Lung microvascular endothelial cell (primary cell): ENCODE results near the gene OSBPL6. TPM values are rescaled to one million over a fixed set of nuclear protein-coding genes. Genes with fewer than 3 reads are reported as not detected.
"Not testable (repeated sequence)": the region's sequence is repeated elsewhere in the genome, so short reads cannot be mapped to it uniquely, and the experiment has no call there.

Source experiments
- DNase-seq, 2 donors: peaks; one replicate each; pipeline versions ENCODE4 v3.0.0 to v3.0.0-alpha.2; 2010; ENCODE audit warnings: low read depth in 2 of 2
- total RNA-seq: library from RNA; depleted of rRNA; stranded (reverse); fragments of >200 nt; gene quantifications from 2 replicates; pipeline ENCODE4 v1.2.1, GENCODE V29; 2014

Gene OSBPL6
- total RNA-seq, 1 donor from 2014 or later, result 4.0 TPM

GRCh38 chr2:178301649-178302238 is 107.4 kb downstream of the OSBPL6 start:
- DNase-seq, result no peak

DNA sequence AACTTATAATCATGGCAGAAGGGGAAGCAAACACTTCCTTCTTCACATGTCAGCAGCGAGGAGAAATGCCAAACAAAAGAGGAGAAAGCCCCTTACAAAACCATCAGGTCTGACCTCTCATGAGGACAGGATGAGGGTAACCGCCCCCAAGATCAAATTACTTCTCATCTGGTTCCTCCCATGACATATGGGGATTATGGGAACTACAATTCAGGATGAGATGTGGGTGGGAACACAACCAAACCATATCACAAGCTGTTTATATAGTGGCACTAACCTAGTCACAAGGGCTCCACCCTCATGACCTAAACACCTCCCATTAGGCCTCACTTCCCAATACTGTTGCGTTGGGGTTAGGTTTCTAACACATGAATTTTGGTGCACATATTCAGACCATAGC is 110.0 kb downstream of the OSBPL6 start:
- DNase-seq, result no peak

- DNase-seq, result peak; percentile 65 to 71
Observed at GRCh38 chr2:178306352-178307073, 112.2 kb downstream of the OSBPL6 start.

DNA sequence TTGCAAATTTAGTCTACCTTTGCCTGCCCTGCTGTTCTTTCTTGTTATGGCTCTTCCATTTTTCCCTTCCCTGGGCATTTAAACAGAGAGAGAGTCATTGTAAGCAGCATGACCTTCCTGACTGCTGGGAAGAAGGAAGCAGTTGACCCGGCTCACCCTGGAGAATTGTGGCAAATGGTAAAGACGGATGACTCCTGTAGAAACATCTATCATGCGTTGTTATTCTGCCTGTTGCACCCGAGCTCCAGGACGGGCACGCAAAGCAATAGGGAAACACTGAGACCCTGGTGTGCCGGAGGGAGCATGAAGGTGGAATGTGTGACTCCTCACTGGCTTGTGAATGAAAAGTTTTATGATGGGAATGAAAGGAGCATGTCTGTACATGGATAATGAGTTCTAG is 113.3 kb downstream of the OSBPL6 start:
- DNase-seq, result peak in 1 of 2 donors; percentile 9

GRCh38 chr2:178309541-178309940 is 115.2 kb downstream of the OSBPL6 start:
- DNase-seq, result peak; percentile 22 to 45

- no peak for DNase-seq
Observed at GRCh38 chr2:178315078-178315477, 120.8 kb downstream of the OSBPL6 start.

GRCh38 chr2:178315488-178315948 is 121.2 kb downstream of the OSBPL6 start:
- DNase-seq, result no peak

DNA sequence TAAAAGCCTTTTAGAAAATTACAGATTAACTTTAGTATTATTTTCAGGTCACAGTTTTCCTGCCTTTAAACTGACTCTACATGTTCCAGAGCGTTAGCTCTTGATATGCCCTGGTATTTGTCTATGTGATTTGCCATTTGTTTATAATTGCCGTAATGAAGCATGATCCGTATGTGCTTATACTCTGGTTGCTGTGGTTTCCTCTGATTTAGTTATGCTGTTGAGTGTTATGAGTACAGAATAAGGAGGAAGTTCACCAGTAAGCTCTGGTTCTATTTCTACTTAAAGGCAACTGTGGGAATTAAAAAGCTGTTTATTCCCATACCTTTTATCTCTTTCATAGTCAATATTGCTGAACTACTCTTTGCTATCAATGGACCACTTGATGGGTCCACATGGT is 123.5 kb downstream of the OSBPL6 start:
- DNase-seq, result no peak

DNA sequence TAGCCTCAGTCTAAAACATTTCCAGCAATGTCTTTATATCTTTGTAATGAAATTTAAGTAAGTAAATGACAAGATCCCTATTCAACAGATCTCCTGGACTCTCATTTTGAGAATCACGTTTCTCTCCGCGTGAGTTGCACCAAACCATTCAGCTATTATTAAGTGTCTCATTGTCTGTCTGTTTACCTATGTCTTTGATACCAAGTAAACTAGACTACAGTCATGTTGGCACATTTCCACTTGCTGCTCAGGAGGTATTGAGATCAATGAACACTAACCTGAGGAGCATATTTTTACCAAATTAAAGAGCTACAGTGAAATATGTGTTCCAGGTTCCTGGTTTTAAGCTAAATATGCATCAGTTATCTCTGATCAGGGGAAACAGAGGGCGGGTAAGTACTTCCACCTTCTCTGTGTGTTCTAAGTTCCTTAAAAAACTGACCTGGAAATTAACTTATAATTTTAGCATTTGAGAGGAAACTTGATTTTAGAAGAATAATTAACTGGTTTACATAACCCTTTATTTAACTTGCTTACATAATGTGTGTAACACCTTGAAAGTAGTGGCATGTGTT is 125.8 kb downstream of the OSBPL6 start:
- peak in 1 of 2 donors; percentile 5 for DNase-seq

GRCh38 chr2:178322068-178322467 is 127.8 kb downstream of the OSBPL6 start:
- peak; percentile 68 to 87 for DNase-seq

- not testable (repeated sequence) for DNase-seq
Observed at GRCh38 chr2:178323331-178323730, 129.0 kb downstream of the OSBPL6 start.

- DNase-seq, result peak in 1 of 2 donors; percentile 38
Observed at GRCh38 chr2:178324077-178324476, 129.8 kb downstream of the OSBPL6 start.

GRCh38 chr2:178325268-178325667 is 131.0 kb downstream of the OSBPL6 start:
- DNase-seq, result no peak

DNA sequence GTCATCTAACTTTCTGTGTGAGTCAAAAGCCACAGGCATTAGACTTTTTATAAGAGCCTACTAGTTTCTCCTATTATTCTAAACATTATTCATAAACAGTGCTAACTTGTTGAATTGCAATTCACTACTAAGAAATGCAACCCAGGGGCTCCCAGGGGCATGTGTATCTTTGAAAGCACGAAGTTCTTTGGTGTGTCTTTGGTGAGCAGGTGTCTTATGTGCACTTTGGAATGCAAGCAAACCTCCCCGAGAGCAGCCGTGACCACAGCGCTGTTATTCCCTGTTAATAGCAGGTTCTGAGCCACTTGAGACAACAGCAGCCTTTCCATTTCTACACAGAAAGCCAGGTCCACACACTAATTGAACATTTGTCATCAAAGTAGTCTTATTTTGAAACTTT is 133.2 kb downstream of the OSBPL6 start:
- no peak for DNase-seq

GRCh38 chr2:178328037-178328436 is 133.7 kb downstream of the OSBPL6 start:
- peak in 1 of 2 donors; percentile 69 for DNase-seq

- DNase-seq, result no peak
Observed at GRCh38 chr2:178330175-178331017, 136.1 kb downstream of the OSBPL6 start.

DNA sequence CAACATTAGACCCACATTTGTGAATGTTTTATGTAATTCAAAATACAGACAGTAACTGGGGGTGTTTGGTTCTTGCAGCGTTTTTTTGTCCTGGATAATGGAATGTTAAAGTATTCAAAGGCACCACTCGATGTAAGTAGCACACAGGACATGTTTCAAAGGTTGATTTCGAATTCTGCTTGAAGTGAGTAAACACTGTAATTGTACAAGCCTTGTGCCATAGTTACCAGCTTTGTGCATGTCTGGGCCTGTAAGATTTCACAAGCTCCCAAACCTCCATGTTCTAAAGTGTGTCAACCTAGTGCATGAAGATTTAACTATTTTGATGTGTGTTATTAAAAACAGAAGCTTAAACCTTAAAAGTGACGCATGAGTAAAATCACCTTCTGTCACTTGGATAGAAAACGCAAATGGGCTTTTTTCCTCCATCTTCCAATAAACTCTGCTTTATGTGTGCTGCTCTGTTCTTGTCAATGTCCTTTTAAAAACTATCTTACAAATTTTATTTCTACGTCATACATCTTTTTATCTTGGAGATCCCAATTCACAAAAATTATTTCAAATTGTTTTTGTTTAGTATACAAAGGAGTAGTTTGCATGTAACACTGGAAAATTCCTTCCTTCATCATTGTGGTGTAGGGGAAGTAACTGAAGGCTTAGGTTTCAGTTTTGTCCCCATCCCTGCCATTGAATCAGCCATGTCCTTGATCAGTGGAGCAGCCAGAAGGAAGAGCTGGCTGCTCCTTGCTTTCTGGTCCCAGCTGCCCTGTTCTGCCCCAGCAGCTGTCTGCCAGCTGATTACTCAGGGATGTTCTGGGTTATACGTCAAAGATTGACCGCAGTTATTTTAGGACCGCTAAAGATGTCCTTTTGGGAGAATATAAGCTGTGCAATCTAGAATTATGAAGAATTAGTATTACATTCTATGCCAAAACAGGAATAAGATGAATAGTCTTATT is 137.4 kb downstream of the OSBPL6 start:
- no peak for DNase-seq

DNA sequence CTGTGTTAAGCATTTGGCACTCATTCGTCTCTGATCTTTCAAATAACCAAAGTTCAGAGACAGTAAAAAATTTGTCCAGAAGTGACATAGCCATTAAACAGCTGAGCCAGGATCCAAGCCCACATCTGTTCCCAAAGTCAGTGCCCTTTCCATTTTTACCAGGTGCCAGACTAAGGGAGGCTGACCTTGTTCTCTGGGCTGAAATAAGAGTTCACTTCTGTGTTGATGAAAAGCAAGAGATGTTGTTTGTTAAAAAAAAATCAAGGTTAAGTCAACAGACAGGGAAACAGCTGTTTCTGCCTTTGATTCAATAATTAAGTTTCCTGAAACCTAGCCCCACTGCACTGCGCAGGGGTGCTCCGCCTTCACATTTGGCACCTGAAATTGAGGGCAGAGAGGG is 139.5 kb downstream of the OSBPL6 start:
- peak in 1 of 2 donors; percentile 55 for DNase-seq

GRCh38 chr2:178335230-178335629 is 140.9 kb downstream of the OSBPL6 start:
- DNase-seq, result no peak

- no peak for DNase-seq
Observed at GRCh38 chr2:178344121-178344520, 149.8 kb downstream of the OSBPL6 start.

- no peak for DNase-seq
Observed at GRCh38 chr2:178345951-178346350, 151.6 kb downstream of the OSBPL6 start.
